ENCODE results near the gene CD86.

Gene CD86

DNA sequence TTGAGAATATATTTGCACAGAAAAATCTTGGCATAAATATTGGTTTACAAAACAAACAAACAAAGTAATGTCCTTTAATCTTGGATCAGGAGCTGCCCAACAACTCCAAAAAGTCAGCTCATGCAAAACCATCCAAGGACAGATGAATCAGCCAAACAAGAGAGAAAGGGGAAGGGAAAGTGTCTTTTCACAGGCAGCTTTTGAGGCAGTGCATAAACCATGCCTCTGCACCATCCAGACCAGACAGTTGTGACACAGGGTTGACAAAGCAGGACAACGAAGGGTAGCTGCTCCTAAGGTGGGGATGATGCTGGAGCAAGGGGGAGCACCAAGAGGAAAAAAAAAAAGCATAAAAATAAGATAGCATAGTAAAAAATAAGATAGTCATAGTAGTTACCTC is 8.7 kb downstream of the CD86 start:
- DNase-seq, result no peak

DNA sequence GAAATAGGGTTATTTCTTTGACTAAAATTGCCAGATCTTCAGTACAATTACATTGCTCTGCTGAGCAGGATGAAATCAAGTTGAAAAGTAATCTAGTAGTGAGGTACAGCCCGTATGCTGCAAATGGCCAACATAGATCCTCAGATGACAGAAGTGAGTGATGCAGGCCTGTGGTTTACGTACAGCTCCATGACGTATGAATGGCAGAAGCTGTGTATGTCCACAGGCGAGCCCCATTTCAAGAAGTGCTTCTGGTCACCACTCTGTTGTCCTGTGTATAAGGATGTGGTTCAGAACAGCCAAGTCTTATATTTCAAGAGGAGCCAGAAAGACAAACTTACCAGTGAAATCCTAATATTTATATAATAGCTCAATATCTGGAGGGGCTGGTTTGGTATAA is 9.2 kb downstream of the CD86 start:
- DNase-seq, result no peak

DNA sequence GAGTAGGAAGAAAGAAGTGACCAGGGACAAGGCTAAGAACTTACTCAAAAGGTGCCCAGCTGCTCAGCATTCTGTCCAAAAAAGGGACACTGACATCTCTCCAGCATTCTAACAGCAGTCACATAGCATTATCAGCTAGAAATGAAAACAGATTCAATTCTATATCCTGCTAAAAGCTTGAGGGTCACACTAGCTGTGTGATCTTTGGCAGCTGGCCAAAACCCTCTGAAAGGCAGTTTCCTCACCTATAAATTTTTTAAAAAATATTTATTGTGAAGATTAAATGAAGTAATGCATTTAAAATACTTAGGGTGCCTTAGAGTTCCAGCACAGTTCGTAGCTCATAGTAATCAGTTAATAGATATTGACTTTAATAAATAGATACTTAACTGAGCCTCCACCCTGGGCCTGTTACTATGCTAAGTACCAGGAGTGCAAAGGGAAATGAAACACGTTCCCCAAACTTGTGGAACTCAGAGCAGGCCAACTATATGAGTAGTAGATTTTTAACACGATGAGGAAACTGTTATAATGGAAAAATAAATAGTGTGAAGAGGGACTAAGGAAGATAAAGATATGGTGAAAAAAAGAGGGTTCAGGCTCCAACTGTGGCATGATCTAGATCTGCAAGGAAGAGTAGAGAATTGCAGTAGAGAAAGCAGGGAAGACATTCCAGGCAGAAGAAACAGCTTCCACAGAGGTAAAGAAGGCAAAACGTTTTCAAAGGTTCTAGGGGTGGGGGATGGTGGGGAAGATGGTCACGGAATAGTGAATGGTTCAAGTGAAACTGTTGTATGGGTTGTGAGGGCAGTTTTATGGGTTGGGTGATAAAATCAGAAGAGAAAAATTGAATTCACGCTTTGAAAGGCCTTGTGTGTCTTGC is 11.4 kb downstream of the CD86 start:
- no peak for DNase-seq

DNA sequence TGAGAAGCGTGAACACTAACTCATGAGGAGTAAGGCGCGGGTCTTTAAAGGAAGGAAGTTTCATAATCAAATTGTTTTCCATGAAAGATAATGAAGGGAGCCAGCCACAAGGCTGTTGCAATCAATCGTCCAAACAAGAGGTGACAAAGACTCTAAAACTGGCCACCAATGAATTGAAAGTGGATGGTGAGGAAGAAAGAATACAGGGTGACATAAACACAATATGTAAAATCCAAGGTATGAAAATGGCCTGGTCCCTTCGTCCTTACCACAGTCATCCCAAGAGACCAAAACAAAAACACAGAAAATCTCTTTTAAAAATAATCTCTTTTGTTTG is 12.0 kb downstream of the CD86 start:
- no peak for DNase-seq

DNA sequence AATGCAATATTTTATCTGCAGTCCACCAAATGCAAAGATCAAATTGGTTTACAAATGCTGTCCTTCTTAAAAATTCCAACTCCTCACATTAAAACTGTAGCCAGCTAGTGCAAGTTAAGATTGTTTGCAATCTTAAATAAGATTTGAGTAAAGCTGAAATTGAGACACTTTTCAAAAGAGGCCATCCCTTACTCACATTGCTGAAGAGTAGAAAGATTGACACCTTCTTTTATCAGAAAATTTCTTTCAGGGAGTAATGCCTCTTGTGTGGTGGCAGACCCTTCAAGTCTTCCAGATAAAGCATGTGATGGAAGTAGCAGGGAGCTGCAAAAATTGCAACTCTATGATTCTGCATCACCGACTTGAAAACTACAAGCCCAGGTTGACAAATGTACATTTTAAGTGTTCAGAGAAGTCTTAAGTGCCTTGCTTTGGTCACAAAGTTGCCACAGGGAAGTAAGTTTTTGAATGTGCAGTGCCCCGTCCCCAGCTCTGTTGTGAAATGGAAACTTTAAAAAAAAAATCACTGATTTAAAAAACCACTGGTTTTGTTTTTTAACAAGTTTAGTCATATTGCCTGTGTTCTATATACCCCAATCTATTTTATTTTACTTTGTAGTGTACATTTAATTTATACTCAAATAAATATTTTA is 12.6 kb downstream of the CD86 start:
- no peak for DNase-seq

DNA sequence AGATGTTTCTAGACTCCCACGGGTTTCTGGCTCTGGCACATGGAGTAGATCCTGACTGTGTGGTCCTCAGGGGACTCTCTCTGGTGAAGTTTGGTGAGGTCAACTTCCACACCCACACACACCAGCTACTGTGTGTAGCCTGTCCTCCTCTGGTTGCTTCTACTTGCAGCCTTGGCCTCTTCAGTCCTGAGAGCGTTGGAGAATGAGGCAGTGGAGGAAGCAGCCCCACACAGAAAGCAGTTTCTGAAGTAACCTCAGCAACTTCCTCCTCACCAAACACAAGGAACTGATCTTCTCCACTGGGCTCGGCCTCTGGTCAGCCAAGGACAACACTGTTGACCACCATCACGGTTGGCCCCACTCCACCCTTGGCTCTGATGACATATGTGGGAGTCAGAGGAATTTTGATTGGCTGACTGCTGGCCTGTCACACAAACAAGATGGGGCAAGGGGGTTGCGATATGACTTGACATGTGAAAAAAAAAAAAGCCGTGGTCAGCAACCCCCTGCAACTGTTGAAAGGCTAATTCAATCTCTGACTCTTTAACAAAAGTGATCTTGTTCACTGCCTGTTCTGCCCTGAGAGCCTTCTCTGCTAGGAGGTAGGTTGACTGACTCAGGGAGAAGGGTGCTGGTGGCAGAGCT is 19.6 kb downstream of the CD86 start:
- no peak for DNase-seq

DNA sequence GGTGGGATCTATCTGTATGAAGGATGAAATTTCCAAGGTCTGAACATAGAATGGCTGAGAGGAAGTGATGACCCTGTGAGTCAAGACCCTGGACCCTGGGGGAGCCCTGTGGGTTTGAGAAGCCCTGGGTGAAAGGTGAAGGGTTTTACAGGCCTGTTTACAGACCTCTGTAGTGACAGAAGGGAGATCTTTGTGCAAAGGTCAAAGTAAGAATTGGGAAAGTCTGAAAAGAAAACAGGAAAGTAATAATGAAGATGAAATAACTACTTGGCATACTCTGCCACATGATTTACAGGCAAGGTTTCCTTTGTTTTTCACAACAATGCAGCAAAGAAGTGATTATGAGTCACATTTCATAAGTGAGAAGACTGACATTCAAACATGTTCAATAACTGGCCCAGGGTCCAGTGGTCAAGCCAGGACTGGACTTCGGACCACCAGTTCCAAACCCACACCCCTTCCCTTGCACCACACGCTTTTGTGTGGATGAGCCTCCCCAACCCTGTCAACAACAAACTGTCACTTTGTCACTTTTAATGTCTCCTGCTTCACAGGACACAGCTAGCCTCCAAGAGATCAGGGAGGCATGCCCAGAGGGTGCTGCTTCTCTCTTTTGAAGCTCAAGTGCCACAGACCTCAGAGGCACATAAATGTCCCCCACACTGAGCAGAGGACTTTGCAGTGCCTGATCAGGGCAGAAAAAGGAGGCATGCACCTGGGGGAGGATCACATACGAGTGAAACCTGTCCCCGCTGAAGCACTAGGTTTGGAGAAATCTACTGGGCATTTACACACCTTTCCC is 21.5 kb downstream of the CD86 start:
- DNase-seq, result no peak

DNA sequence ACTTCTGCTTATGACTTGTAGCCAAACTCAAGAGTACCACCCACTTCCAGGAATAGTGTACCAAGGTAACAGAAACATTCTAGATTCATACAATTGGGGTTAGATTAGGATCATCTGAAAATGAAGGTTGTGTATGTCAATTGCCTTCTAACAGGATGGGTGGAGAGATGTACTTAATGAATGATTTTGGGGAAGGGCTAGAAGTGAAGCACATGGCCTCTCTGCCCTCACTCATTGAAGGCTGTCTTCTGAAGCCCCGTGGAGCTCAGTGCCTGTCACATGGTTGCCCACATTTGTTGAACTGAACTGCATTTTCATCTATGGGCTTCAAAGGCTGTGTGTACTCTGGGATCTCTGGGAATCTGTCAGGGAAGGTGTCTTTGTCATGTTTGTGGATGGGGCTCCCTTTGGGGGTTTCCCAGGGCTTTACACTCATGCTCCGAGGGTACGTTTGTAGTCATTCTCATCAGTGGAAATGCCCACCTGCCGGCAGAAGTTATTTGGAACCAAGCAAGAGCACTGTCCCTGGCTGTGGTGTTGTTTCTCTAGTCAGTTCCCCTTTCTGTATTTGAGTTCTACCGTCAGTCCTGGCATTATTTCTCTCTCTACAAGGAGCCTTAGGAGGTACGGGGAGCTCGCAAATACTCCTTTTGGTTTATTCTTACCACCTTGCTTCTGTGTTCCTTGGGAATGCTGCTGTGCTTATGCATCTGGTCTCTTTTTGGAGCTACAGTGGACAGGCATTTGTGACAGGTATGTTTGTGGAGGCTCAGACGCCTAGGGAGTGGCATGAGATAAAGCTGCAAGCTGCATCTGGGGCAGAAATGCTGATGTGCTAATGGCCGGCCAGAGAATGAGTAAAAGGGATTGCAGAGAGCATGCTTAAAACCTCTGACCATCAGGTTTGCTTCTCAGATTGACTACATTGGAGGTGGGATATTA is 22.4 kb downstream of the CD86 start:
- DNase-seq, result no peak

DNA sequence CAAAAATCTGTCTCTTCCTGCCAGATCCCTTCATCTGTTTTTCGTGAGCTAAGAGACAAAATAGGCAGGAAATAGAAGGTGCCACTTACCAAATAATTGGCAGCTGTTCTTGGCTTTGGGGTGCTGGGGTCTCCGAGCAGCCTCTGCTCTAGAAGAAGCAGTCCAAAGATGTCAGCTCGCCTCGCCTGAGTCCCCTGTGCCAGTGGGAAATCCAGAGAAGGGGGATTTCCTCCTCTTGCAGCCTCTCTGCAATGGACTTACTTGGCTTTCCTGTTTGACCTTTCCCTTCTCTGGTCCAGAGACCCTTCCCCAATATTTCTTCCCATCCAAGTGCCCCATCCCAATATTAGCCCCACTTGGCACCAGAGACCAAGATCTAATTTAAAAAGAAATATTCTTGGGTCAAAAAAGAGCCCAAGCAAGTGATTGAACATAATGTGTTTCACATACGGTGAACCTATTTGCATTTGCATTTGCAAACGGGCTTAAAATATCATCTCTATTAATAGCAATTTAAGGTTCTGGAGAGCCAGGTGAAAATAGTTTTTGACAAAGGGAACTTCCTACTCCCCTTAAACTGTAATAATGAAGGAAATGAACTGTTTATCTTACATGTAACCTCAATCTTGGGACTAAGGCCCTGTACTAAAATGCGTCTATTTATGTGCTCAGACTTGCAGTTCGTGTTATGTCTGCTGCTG is 23.2 kb downstream of the CD86 start:
- DNase-seq, result no peak

DNA sequence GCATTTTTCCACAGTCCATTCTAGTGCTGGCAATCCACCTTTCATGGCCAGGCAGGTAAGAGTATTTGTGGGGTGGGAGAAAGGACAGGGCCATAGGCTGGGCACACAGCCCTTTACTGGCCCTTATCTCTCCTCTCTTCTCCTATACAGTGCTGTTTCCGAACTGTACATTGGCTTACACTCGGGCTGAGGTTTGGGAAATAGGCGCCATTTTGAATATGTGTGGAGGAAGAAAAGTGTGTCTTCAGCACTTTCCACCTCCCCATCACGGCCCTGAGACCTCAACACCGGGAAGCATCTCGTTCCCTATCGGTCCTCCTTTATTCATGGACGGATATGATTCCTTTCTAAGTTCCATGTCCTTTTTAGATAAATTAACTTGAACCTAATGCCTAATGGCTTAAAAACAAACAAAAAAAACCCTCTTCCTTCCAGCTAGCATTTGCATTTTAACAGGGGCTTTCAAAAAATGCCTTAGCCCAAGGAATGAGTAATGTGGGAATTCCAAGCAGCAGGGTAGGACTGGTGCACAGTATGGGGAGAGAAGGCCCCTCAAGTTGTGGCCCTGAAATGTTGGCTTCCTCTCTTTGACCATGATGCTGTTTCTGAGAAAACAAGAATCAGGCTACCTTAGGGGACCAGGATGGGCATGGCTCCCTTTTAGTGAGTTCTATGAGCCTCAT is 24.5 kb downstream of the CD86 start:
- no peak for DNase-seq

DNA sequence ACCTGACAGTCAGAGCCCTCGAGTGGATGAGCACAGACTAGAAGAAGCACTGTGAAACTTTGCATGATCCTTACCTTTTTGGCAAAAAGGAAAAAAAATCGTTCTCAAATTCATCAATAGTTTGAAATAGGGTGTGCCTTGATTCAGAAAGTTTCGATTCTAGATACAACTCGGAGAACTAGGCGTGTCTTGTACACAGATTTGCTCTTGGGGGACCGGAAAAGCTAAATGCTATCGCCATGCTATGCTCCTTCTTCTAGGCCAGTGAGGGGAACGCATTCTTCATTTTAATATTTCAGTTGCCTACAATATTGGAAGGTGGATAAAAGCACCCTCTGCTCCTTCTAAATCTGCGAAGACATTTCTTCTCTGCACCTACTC is 25.0 kb downstream of the CD86 start:
- no peak for DNase-seq

DNA sequence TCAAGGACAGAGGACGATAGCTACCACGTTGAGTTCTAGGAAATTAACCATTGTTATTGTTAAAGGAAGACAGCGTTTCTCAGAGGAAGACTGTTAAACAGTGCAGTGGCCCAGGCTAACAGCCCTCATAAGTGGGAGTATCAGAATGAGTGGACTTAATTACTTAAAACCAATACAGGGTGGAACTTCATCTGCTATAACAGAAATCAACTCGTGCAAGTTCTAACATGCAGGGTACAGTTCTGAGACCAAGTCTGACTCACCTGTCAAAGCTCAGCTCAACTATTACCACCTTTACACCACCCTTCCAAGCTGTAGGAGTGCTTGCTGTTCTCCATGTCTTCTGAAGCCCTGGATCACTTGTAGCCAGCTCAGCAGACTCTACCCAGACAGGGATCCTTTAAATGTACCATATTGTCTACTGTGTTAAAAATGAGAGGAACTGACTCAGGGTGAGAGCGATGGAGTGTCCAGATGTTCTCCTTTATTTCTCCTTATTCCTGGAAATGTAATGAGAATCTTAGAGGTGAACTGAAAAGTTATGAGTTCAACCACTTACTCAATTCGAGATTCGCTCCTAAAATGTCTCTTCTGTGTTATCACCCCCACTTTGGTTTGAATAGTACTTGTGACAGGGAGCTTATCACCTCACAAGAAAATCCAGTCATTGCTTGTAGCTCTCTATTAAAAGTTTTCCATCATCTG is 26.5 kb downstream of the CD86 start:
- DNase-seq, result no peak

DNA sequence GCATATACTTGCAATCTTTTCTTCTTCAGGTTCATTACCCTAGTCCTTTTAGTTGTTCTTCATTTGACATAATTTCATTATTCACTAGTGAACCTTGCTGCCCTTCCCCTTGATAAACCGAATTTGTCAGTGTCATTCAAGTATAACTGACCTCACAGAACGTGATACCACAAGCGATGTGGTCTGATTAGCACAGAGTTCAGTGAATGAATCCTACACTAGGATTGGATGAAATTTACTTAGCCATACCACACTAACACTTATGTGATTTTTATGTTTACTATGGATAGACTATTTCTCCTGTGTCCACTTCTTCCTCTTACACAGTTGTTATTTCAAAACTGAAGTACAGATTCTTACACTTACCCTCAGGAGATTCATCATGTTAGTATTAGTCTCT is 27.2 kb downstream of the CD86 start:
- no peak for DNase-seq

DNA sequence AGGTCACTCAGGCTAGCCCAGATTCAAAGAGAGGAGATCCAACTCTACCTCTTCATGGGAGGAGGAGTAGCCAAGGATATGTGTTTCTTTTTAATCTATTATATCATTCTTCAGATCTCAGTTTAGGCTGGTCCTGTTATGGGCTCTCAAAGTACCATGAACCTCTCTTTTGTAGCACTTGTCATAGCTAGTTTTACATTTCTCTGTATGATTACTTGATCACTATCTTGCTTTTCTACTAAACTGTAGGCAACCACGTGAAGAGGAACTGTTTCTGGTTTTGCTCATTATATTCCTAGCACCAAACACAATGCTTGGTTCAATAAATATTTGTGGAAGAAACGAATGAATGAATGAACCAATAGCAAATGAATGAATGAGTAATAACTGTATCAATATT is 29.6 kb downstream of the CD86 start:
- no peak for DNase-seq

DNA sequence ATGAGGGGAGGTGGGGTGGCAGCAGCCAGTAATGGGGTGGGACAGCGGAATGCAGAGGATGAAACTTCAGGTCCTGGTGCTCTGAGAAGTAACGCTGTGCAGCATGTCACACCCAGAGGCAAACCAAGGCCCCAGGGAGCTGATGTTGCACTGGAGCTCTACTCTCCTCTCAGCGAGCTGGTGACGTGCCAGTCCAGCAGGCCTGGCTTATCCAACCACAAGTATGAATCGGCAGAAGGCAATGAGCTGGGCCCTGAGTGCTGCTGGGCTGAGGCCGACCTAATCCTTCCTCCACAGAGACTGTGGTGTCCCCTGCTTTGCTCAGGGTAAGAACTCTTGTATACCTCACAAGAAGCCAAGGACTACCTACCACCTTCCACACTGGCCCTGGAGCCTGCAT is 30.5 kb downstream of the CD86 start:
- no peak for DNase-seq

DNA sequence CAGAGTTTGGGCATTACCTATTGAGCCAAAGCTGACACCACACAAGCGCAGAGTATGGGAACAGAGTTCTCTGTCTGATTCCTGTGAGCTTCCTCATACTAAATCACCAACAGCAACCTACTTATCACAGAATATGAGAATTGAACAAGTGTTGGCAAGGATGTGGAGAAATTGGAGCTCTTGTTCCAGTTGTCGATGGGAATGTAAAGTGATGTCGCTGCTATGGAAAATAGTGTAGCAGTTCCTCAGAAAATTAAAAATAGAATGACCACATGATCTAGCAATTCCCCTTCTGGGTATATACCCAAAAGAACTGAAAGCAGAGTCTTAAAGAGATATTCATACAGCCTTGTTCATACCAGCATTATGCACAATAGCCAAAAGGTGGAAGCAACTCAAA is 33.4 kb downstream of the CD86 start:
- no peak for DNase-seq

DNA sequence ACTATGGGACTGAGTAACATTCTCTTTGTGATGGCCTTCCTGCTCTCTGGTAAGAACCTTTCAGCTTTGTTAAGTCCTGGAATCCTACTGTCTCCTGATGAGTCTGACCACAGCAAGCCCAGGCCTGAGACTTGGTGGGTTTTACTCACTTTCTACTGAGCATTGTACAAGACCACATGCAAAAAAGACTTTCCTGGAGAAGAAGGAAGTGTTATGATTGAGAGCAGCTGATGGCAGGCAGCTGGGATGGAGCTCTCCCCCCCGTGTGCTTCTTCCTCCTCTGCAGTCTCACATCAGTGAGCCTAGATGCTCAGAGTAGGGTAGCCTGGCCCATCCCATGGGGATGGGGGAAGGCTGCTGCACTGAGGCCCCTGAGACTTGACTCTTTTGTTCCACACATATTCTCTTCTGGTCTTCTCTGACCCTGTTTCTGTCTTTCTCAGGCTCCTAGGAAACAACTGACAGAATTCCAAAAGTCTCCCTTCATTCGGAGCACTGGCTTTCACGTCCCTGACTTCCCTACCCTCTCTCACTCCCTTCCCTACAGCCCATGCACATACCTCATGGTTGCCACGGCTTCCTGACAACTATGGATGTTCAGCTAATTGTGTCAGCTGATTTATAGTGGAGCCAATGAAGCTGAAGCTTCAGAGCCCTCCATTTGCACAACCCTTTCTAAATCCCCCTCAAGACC is 36.6 kb downstream of the CD86 start:
- no peak for DNase-seq

DNA sequence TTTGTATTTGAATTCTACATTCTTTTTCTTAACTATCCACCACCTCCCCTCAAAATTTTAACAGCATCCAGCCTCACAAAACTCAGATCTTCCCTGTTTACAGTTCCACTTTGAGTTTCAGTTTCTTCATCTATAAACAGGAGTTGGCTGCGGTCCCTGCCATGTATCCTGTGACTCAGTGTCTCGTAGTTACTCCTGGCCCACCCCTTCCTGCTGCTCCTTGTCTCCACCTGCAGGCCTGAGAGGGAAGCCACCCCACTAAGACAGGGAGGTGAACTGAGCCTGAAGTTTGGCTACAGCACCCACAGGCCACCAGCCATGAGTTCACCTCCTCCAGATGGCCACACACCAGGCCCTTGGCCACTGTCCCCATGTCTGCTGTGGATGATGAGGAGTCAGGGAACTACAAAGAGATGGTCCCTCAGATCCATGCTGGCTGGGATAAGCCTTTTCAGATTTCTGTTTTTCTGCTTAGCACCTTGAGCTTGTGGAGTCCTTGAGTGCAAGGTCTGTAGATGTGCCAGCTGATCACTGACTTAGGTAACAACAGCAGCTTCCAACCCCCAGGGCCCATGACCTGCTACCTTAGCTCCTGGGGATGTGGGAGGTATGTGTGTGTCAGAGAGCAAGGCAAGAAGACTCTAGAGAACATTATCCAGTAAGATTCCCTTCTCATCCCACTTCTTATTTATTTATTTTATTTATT is 37.5 kb downstream of the CD86 start:
- DNase-seq, result no peak

DNA sequence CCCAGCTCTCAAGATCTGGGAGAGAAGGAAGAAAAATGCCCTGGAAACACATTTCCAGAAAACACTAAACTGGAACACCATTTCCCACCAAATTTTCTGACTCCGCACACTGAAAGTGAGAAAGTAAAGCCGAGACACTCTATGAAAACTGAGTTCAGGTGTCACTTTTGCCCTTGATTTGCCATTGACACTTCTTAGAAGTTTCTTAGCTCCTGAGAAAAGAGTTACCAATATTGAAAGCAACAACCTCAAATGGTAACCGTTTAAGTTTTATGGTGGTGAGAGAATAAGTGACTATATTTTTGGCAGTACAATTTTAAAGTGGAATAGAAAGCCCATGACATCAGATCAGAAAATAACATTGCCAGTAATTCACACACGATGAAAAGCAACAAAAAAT is 39.0 kb downstream of the CD86 start:
- no peak for DNase-seq

Data from DMS79 treated with DMSO at 0.1 percent for 48 hours (cell line).